SK-N-SH treated with all-trans-retinoic acid at 6 μM for 48 hours (cell line): ENCODE data around the gene CUEDC1.

Source experiments
- ARNTL ChIP-seq: fragments of 450-650 bp; formaldehyde crosslinking; IDR thresholded peaks from 2 replicates; pipeline ENCODE4 v1.5.0; 2020; ENCODE audit warnings: low read depth, mild to moderate bottlenecking, moderate library complexity, borderline replicate concordance
- BACH2 ChIP-seq: fragments of 250-450 bp; sonication (Bioruptor Pico); IDR thresholded peaks from 2 replicates; pipeline ENCODE4 v1.9.0; 2021; ENCODE audit warnings: mild to moderate bottlenecking, borderline replicate concordance
- CSRNP3 ChIP-seq: fragments of 250-450 bp; sonication (Bioruptor Pico); IDR thresholded peaks from 2 replicates; pipeline ENCODE4 v1.5.1; 2021; ENCODE audit warnings: mild to moderate bottlenecking, moderate library complexity
- ESRRG ChIP-seq: fragments of 250-450 bp; sonication (Bioruptor Pico); IDR thresholded peaks from 2 replicates; pipeline ENCODE4 v1.6.1; 2021; ENCODE audit warnings: mild to moderate bottlenecking
- OSR1 ChIP-seq: fragments of 250-450 bp; sonication (Bioruptor Pico); IDR thresholded peaks from 2 replicates; pipeline ENCODE4 v1.8.0; 2022; ENCODE audit warnings: moderate library complexity, mild to moderate bottlenecking, inconsistent platforms
- PATZ1 ChIP-seq: fragments of 250-450 bp; sonication (Bioruptor Pico); IDR thresholded peaks from 2 replicates; pipeline ENCODE4 v1.8.0; 2020; ENCODE audit warnings: mild to moderate bottlenecking, moderate library complexity, borderline replicate concordance
- PPARA ChIP-seq: fragments of 250-450 bp; sonication (Bioruptor Pico); IDR thresholded peaks from 2 replicates; pipeline ENCODE4 v1.5.0; 2020; ENCODE audit warnings: mild to moderate bottlenecking, borderline replicate concordance
- RARB ChIP-seq: fragments of 250-450 bp; sonication (Bioruptor Pico); IDR thresholded peaks from 2 replicates; pipeline ENCODE4 v1.8.0; 2021; ENCODE audit warnings: mild to moderate bottlenecking, moderate library complexity
- TOX ChIP-seq: fragments of 250-450 bp; sonication (Bioruptor Pico); IDR thresholded peaks from 2 replicates; pipeline ENCODE4 v1.8.0; 2021; ENCODE audit warnings: mild to moderate bottlenecking, moderate library complexity, borderline replicate concordance
- ZFP3 ChIP-seq: fragments of 250-450 bp; sonication (Bioruptor Pico); IDR thresholded peaks from 2 replicates; pipeline ENCODE4 v1.5.0; 2020; ENCODE audit warnings: mild to moderate bottlenecking, moderate library complexity
- ZFP30 ChIP-seq: fragments of 450-650 bp; formaldehyde crosslinking; IDR thresholded peaks from 2 replicates; pipeline ENCODE4 v1.5.0; 2022; ENCODE audit warnings: mild to moderate bottlenecking, moderate library complexity
- ZNF565 ChIP-seq: fragments of 450-650 bp; formaldehyde crosslinking; conservative IDR thresholded peaks from 2 replicates; pipeline ENCODE4 v1.5.0; 2020; ENCODE audit warnings: low read depth, mild to moderate bottlenecking, moderate library complexity

- no peak for TF ChIP-seq ZNF565 (CRISPR knock-in tag)
- TF ChIP-seq PPARA (CRISPR knock-in tag), result no peak
- no peak for TF ChIP-seq ZFP3
- TF ChIP-seq OSR1, result no peak
- no peak for TF ChIP-seq CSRNP3 (CRISPR knock-in tag)
- no peak for TF ChIP-seq ESRRG (CRISPR knock-in tag)
- no peak for TF ChIP-seq PATZ1 (CRISPR knock-in tag)
- TF ChIP-seq TOX, result no peak
- TF ChIP-seq ZFP30, result no peak
- no peak for TF ChIP-seq RARB
- TF ChIP-seq ARNTL (CRISPR knock-in tag), result no peak
- no peak for TF ChIP-seq BACH2
Measured at GRCh38 chr17:57869617-57870282, 85.5 kb downstream of the CUEDC1 start.
